Tibial artery (tissue), 4 donors: ENCODE results near the gene COPB1.

Experiments used
- DNase-seq, 2 donors: peaks; one replicate each; pipeline ENCODE4 v3.0.0-alpha.2; 2019
- H3K27ac ChIP-seq, 2 donors: fragments of 200-600 bp; sonication (generic) in 1 of 2; 1 replicate in 1 of 2; 2 replicates in 1 of 2; pipeline ENCODE4 v1.5.1; 2018 to 2019; ENCODE audit warnings: mild to moderate bottlenecking in 1 of 2
- H3K27me3 ChIP-seq, 2 donors: fragments of 200-600 bp; sonication (generic) in 1 of 2; one replicate each; pipeline versions ENCODE4 v1.5.1 to v1.6.0; 2016 to 2019
- H3K36me3 ChIP-seq, 3 donors: fragments of 200-600 bp; sonication (generic) in 2 of 3; one replicate each; pipeline ENCODE4 v1.5.1; 2016 to 2019; ENCODE audit warnings: mild to moderate bottlenecking in 2 of 3
- H3K4me1 ChIP-seq, 4 donors: fragments of 200-600 bp; sonication (generic) in 2 of 4; 1 replicate in 3 of 4; 2 replicates in 1 of 4; pipeline ENCODE4 v1.5.1; 2016 to 2019
- H3K4me3 ChIP-seq, 2 donors: fragments of 200-600 bp; sonication (generic) in 1 of 2; 1 replicate in 1 of 2; 2 replicates in 1 of 2; pipeline ENCODE4 v1.5.1; 2018 to 2019; ENCODE audit warnings: mild to moderate bottlenecking in 2 of 2
- H3K9me3 ChIP-seq, 3 donors: fragments of 200-600 bp; sonication (generic) in 1 of 3; one replicate each; pipeline ENCODE4 v1.5.1; 2016 to 2019
- CTCF ChIP-seq, 2 experiments: fragments of 200-600 bp in 1 of 2; fragments of 450-650 bp in 1 of 2; IDR thresholded peaks; one replicate each; pipeline ENCODE4 v1.5.1; 2017 to 2019; ENCODE audit warnings: antibody characterized with exemption in 2 of 2, mild to moderate bottlenecking in 1 of 2, moderate library complexity in 1 of 2
- intact Hi-C: fragments of 100-400 bp; cut with DNase I; formaldehyde crosslinking; loops from one replicate; pipeline ENCODE4 v1.15.0; 2023; ENCODE audit warnings: low total_unique reads

COPB1 gene, protein sequence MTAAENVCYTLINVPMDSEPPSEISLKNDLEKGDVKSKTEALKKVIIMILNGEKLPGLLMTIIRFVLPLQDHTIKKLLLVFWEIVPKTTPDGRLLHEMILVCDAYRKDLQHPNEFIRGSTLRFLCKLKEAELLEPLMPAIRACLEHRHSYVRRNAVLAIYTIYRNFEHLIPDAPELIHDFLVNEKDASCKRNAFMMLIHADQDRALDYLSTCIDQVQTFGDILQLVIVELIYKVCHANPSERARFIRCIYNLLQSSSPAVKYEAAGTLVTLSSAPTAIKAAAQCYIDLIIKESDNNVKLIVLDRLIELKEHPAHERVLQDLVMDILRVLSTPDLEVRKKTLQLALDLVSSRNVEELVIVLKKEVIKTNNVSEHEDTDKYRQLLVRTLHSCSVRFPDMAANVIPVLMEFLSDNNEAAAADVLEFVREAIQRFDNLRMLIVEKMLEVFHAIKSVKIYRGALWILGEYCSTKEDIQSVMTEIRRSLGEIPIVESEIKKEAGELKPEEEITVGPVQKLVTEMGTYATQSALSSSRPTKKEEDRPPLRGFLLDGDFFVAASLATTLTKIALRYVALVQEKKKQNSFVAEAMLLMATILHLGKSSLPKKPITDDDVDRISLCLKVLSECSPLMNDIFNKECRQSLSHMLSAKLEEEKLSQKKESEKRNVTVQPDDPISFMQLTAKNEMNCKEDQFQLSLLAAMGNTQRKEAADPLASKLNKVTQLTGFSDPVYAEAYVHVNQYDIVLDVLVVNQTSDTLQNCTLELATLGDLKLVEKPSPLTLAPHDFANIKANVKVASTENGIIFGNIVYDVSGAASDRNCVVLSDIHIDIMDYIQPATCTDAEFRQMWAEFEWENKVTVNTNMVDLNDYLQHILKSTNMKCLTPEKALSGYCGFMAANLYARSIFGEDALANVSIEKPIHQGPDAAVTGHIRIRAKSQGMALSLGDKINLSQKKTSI

DNA sequence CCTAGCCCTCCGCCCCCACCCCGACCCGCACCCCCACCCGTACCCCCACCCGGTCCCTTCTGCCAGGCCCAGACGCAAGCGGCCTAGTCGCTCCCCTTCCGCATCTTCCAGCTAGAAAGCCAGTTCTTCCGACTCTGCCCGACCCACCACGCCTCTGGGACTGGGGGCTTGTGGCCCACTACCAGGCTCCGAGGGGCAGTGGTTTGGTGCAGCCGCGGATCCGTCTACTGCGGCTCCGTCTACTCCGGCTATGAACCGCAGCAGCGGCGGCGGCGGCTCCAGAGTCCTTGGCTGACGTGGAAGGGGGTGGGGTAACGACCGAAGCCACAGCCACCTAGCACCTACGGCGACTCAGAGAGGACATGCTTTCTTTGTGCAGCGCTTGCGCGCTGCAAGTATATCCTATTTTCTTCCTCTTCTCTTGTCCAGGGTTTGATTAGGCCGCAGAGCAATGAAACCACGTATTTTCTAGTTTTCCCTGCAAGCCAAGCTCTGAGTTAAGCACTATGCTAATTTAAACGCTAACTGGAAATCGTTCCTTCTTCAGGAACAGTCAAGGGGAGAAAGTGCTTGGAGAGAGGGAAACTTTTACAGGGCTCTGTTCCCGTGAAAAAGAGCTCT is at the start of gene COPB1:
Gene COPB1, minus strand, starts transcription at position 252 of the 621 bp plus-strand sequence. CDS start 883 bp downstream, outside the sequence.
- peaks cover 19 to 48% (median 26%) of the 10 kb centered on the region in 3 donors for H3K36me3 ChIP-seq

DNA sequence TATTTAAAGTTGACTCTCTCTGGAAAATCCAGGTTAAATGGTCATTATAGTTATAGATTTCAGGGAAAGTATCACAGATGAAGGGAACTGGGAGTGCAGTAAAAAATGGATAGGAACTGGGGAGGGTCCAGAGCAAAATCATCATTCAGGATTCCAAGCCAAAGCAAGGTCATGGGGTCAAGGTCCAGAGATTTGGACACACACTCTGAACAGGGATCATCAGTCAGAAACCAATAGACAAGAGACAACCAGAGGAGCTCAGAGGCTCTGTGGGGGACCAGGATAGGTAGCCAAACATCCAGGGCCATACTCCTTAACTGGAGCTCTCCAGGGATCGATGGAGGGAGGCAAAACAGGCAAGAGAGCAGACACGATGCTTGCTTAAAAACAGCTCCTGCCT is 47.8 kb upstream of the COPB1 start:
- Histone ChIP-seq H3K4me1 (no peaks in the 10 kb centered on the region), H3K36me3 (no peaks in the 10 kb centered on the region), H3K27me3 (no peaks in the 10 kb centered on the region), H3K4me3 (no peak overlapping the region), H3K9me3 (no peaks in the 10 kb centered on the region), H3K27ac (no peak overlapping the region)
- intact Hi-C loops = no loop called here
- no peak for TF ChIP-seq CTCF (IDR thresholded peaks at IDR 0.05)
- DNase-seq = no peak

More for the DNA sequence above, at the start of gene COPB1:
- Histone ChIP-seq H3K4me3 (peak within 1 kb of the TSS; percentile 83 to 98), H3K4me1 (peaks cover 0 to 31% (median 17%) of the 10 kb centered on the region in 4 donors), H3K9me3 (no peaks in the 10 kb centered on the region), H3K27ac (peak within 1 kb of the TSS; percentile 88 to 94), H3K27me3 (no peaks in the 10 kb centered on the region)
- intact Hi-C loops = no loop called here
- no peak for TF ChIP-seq CTCF (IDR thresholded peaks at IDR 0.05)
- DNase-seq = peak; percentile 93 to 95

- Histone ChIP-seq H3K27ac (no peak overlapping the region), H3K9me3 (no peaks in the 10 kb centered on the region), H3K4me3 (no peak overlapping the region), H3K27me3 (no peaks in the 10 kb centered on the region), H3K4me1 (no peaks in the 10 kb centered on the region), H3K36me3 (no peaks in the 10 kb centered on the region)
- no peak for TF ChIP-seq CTCF (IDR thresholded peaks at IDR 0.05)
- intact Hi-C loops = no loop called here
- no peak for DNase-seq
Measured at GRCh38 chr11:14546672-14547071, 47.1 kb upstream of the COPB1 start.

GRCh38 chr11:14544611-14545010 is 45.0 kb upstream of the COPB1 start:
- H3K4me1 ChIP-seq = no peaks in the 10 kb centered on the region
- H3K36me3 ChIP-seq = no peaks in the 10 kb centered on the region
- intact Hi-C loops = no loop called here
- TF ChIP-seq CTCF (IDR thresholded peaks at IDR 0.05) = no peak
- no peaks in the 10 kb centered on the region for H3K27me3 ChIP-seq
- no peaks in the 10 kb centered on the region for H3K9me3 ChIP-seq
- no peak overlapping the region for H3K27ac ChIP-seq
- no peak overlapping the region for H3K4me3 ChIP-seq
- no peak for DNase-seq

DNA sequence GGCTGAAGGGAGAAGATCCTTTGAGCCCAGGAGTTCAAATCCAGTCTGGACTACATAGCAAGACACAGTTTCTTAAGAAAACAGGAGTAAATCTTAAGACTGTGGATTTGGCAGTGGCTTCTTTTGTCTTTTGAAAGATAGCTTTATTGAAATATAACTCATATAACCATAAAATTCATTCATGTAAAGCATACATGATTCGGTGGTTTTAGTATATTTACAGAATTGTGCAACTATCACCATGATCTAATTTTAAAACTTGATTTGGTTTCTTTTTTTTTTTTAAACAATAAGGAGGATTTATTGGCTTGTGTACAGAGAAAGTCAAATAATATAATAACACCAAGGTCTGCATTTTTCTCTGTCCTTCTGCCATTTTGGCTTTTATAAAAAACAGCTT is 43.6 kb upstream of the COPB1 start:
- no peak overlapping the region for H3K27ac ChIP-seq
- TF ChIP-seq CTCF (IDR thresholded peaks at IDR 0.05) = no peak
- no peaks in the 10 kb centered on the region for H3K36me3 ChIP-seq
- H3K27me3 ChIP-seq = no peaks in the 10 kb centered on the region
- H3K4me3 ChIP-seq = no peak overlapping the region
- H3K4me1 ChIP-seq = peaks cover 0 to 5% (median 0%) of the 10 kb centered on the region in 4 donors
- DNase-seq = no peak
- no peaks in the 10 kb centered on the region for H3K9me3 ChIP-seq
- intact Hi-C loops = no loop called here
